OCI-LY3 (cell line): ENCODE measurements around the gene CARS2.

Experiments used
- H2AFZ ChIP-seq: fragments of 200-600, 300-600 bp; shearing (Covaris generic); 2 replicates; pipeline ENCODE4 v1.6.0; 2014; ENCODE audit warnings: antibody characterized with exemption, low read depth, low read length
- H3K27ac ChIP-seq: fragments of 200-600, 300-600 bp; sonication (generic); 2 replicates; pipeline ENCODE4 v1.5.1; 2014; ENCODE audit warnings: mild to moderate bottlenecking, low read length, moderate library complexity, mixed read lengths
- H3K27me3 ChIP-seq: fragments of 200-600, 300-600 bp; sonication (generic); 2 replicates; pipeline ENCODE4 v1.6.1; 2014; ENCODE audit warnings: low read depth, low read length, mixed read lengths
- H3K36me3 ChIP-seq: fragments of 200-600, 300-600 bp; sonication (generic); replicated peaks from 2 replicates; pipeline ENCODE3; 2014; ENCODE audit warnings: low read depth, low read length, mixed read lengths
- H3K4me1 ChIP-seq: fragments of 300-600, 200-600 bp; sonication (generic); 2 replicates; pipeline ENCODE4 v1.6.1; 2014; ENCODE audit warnings: low read length, mixed read lengths
- H3K4me2 ChIP-seq: fragments of 200-600, 300-600 bp; sonication (generic); 2 replicates; pipeline ENCODE4 v1.6.1; 2014; ENCODE audit warnings: low read length, mixed read lengths
- H3K4me3 ChIP-seq: fragments of 300-600, 200-600 bp; sonication (generic); 2 replicates; pipeline ENCODE4 v1.5.1; 2014; ENCODE audit warnings: antibody characterized with exemption, mild to moderate bottlenecking, low read length, moderate library complexity
- H3K79me2 ChIP-seq: fragments of 300-600, 200-600 bp; shearing (Covaris generic); 2 replicates; pipeline ENCODE4 v1.6.1; 2014; ENCODE audit warnings: mild to moderate bottlenecking, low read length, mixed read lengths
- H3K9ac ChIP-seq: fragments of 300-600, 200-600 bp; shearing (Covaris generic); 2 replicates; pipeline ENCODE4 v1.6.0; 2014; ENCODE audit warnings: mild to moderate bottlenecking, low read length, moderate library complexity
- H3K9me3 ChIP-seq: fragments of 200-600, 300-600 bp; shearing (Covaris generic); 2 replicates; pipeline ENCODE4 v1.6.1; 2014; ENCODE audit warnings: low read length, mixed read lengths; ENCODE audit not compliant: insufficient read depth
- H4K20me1 ChIP-seq: fragments of 200-600, 300-600 bp; sonication (generic); 2 replicates; pipeline ENCODE4 v1.6.1; 2016; ENCODE audit warnings: low read length, mixed read lengths; ENCODE audit not compliant: insufficient read depth
- EZH2phosphoT487 ChIP-seq: fragments of 200-600 bp; shearing (Covaris generic); IDR thresholded peaks from 2 replicates; pipeline ENCODE4 v1.6.1; 2018; ENCODE audit warnings: antibody characterized with exemption, mixed run types, low read depth
- TF ChIP-seq, protein P1 (sequence below): fragments of 200-600, 300-600 bp; sonication (generic); IDR thresholded peaks from 2 replicates; pipeline ENCODE4 v1.5.1; 2014; ENCODE audit warnings: antibody characterized with exemption, low read length, low read depth

The CARS2 gene

DNA sequence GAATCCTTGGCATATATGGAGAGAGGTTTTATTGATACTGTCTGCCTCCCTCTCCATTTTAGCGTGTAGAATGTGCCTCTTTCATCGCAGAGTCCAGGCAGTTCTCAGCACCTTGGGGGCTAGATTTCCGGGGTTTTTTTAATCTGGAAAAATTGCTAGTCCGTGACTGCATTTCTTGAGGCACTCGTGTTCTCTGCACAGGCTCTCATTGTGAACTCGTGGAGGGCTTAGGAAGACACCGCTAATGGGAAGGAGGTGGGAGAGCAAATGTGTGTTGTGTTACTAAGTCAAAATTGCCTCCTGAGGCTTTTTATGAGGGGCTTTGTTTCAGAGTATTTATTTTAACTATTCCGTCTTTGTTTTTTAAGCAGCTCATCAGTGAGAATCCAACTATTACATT is 17.7 kb upstream of the CARS2 start:
- H3K27ac ChIP-seq = no peak overlapping the region
- H3K4me3 ChIP-seq = no peak overlapping the region
- peaks cover 25% of the 10 kb centered on the region for H3K36me3 ChIP-seq
- TF ChIP-seq, protein P1, sequence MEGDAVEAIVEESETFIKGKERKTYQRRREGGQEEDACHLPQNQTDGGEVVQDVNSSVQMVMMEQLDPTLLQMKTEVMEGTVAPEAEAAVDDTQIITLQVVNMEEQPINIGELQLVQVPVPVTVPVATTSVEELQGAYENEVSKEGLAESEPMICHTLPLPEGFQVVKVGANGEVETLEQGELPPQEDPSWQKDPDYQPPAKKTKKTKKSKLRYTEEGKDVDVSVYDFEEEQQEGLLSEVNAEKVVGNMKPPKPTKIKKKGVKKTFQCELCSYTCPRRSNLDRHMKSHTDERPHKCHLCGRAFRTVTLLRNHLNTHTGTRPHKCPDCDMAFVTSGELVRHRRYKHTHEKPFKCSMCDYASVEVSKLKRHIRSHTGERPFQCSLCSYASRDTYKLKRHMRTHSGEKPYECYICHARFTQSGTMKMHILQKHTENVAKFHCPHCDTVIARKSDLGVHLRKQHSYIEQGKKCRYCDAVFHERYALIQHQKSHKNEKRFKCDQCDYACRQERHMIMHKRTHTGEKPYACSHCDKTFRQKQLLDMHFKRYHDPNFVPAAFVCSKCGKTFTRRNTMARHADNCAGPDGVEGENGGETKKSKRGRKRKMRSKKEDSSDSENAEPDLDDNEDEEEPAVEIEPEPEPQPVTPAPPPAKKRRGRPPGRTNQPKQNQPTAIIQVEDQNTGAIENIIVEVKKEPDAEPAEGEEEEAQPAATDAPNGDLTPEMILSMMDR = no peak
- no peak for TF ChIP-seq EZH2phosphoT487
- H3K9ac ChIP-seq = no peak overlapping the region
- peaks cover 13% of the 10 kb centered on the region for H3K4me1 ChIP-seq
- no peak overlapping the region for H2AFZ ChIP-seq
- H3K79me2 ChIP-seq = peaks cover 36% of the 10 kb centered on the region
- no peaks in the 10 kb centered on the region for H3K9me3 ChIP-seq
- H3K27me3 ChIP-seq = no peaks in the 10 kb centered on the region
- H4K20me1 ChIP-seq = peaks cover 20% of the 10 kb centered on the region
- H3K4me2 ChIP-seq = no peak overlapping the region

DNA sequence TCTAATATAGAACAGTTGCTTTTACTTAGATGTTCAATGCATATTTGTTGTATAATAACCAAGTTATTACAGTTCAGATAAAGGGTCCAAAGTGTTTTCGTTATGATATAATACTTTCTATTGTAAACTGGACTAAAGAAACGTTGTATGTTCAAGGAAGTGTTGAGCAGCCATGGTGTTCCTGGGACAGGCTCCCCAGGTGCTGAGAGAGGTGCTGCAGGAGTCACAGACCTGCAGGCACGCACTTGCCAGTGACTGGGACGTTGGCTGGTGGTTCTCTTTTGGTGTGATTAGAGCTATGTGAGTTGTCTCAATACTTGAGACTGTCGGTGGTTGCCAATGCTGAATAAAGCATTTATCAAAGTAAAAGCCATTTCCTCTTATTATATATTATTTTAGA is 17.1 kb upstream of the CARS2 start:
- Histone ChIP-seq H3K9ac (no peak overlapping the region), H3K9me3 (no peaks in the 10 kb centered on the region), H3K79me2 (peaks cover 42% of the 10 kb centered on the region), H3K4me2 (no peak overlapping the region), H3K27me3 (no peaks in the 10 kb centered on the region), H3K4me1 (peaks cover 9% of the 10 kb centered on the region), H3K4me3 (no peak overlapping the region), H4K20me1 (peaks cover 24% of the 10 kb centered on the region), H3K27ac (no peak overlapping the region), H2AFZ (no peak overlapping the region), H3K36me3 (peaks cover 25% of the 10 kb centered on the region)
- TF ChIP-seq, protein P1 = no peak

DNA sequence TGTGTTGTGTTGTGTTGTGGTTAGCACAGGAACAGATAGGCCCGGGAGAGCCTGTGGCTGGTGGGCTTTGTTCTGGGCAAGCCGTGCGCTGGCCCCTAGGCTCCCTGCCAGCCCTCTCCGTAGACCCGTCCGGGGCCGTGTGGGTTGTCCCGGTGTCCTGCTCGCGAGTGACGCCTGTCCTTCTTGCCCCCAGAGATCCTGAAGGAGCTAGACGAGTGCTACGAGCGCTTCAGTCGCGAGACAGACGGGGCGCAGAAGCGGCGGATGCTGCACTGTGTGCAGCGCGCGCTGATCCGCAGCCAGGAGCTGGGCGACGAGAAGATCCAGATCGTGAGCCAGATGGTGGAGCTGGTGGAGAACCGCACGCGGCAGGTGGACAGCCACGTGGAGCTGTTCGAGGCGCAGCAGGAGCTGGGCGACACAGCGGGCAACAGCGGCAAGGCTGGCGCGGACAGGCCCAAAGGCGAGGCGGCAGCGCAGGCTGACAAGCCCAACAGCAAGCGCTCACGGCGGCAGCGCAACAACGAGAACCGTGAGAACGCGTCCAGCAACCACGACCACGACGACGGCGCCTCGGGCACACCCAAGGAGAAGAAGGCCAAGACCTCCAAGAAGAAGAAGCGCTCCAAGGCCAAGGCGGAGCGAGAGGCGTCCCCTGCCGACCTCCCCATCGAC is 13.3 kb upstream of the CARS2 start:
- Histone ChIP-seq H2AFZ (no peak overlapping the region), H3K27ac (no peak overlapping the region), H3K9me3 (no peaks in the 10 kb centered on the region), H3K4me1 (peaks cover 5% of the 10 kb centered on the region), H3K27me3 (no peaks in the 10 kb centered on the region), H3K9ac (no peak overlapping the region), H3K4me3 (no peak overlapping the region), H3K4me2 (no peak overlapping the region), H3K79me2 (peaks cover 75% of the 10 kb centered on the region), H3K36me3 (peaks cover 25% of the 10 kb centered on the region), H4K20me1 (peaks cover 47% of the 10 kb centered on the region)
- no peak for TF ChIP-seq EZH2phosphoT487
- TF ChIP-seq, protein P1 = no peak

DNA sequence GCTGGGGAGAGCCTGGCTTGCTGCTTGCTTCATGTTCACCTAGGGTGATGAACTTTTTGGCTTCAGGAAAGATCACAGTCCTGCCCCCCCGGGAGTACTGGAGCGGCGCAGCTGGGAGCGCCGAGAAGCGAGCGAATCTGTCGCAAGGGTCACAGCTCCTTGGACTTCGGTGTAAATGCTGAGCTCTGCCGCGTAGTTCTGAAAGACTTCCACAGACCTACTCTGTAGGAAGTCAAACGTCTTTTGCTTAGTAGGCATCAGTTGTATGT is 10.3 kb upstream of the CARS2 start:
- H3K4me3 ChIP-seq = peak overlapping the region; percentile 93
- TF ChIP-seq, protein P1 = no peak
- no peak for TF ChIP-seq EZH2phosphoT487
- peaks cover 72% of the 10 kb centered on the region for H3K79me2 ChIP-seq
- H4K20me1 ChIP-seq = peaks cover 39% of the 10 kb centered on the region
- peak overlapping the region; percentile 36 for H3K27ac ChIP-seq
- peaks cover 11% of the 10 kb centered on the region for H3K4me1 ChIP-seq
- no peaks in the 10 kb centered on the region for H3K9me3 ChIP-seq
- H2AFZ ChIP-seq = peak overlapping the region; percentile 15; the same call in 1 of the 2 replicates
- H3K9ac ChIP-seq = peak overlapping the region; percentile 83
- H3K4me2 ChIP-seq = peak overlapping the region; percentile 93
- no peaks in the 10 kb centered on the region for H3K27me3 ChIP-seq
- H3K36me3 ChIP-seq = peaks cover 16% of the 10 kb centered on the region
